ENCODE measurements around the gene MEGF9.

GRCh38 chr9:120697448-120697847 lies 16.8 kb downstream of the MEGF9 start:
- no peak for TF ChIP-seq CTCF (IDR thresholded peaks at IDR 0.05)
- TF ChIP-seq POLR2A (IDR thresholded peaks at IDR 0.05): no peak
- TF ChIP-seq EP300 (IDR thresholded peaks at IDR 0.05): no peak

Measured in tibial nerve (tissue), 4 donors.